ENCODE results near the gene HACD2. TPM values are rescaled to one million over a fixed set of nuclear protein-coding genes. Genes with fewer than 3 reads are reported as not detected.

The HACD2 gene
- total and polyA plus RNA-seq, 10 of the 15 experiments (the other 5 are each of a cell fraction or from before 2014, with no cell fraction given), result 9.1 to 30.0 (median 18.8) TPM

DNA sequence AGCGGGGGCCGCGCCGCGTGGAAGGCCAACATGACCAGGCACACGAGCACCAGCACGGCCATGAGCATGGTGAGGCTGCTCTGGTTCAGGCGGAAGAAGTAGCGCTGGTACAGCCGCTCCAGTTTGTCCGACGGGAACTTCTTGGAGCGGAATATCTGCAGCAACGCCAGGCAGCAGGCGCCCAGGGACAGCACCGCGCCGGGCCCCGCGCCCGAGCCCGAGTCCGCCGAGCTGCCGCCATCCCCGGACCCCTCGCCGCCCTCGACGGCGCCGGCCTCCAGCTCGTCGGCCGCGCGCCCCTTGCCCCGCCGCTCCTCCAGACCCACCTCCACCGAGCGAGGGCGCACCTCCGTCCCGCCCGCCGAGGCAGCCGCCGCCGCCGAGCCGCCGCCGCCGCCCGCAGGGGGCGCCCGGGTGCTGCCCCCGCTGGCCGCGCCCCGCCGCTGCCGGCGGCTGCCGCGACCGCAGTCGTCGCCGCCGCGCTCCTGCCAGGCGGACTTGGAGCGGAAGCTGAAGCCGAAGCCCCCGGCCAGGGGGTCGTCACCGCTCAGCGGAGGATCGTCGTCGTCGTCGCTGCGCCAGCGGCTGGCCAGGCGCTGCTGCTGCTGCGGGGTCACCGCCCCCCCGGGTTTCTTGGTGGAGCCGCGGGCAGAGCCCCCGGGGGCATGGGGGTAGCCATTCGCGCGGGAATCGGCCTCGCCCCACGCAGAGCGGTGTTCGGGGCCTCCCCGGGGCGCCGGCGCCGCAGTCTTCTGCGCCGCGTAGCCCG, 136.9 kb downstream of the HACD2 start:
- Histone ChIP-seq H3K9ac (ENCODE audit: control insufficient read depth, insufficient read depth, low read length) (no peak overlapping the region), H3K9me3 (replicated peaks; ENCODE audit: control insufficient read depth, insufficient read depth, low read length) (no peaks in the 10 kb centered on the region), H3K4me1 (ENCODE audit: control insufficient read depth, insufficient read depth, low read length) (no peaks in the 10 kb centered on the region), H3K4me2 (ENCODE audit: control insufficient read depth, insufficient read depth) (peak overlapping the region; percentile 55; the same call in 1 of the 2 replicates), H3K79me2 (ENCODE audit: control insufficient read depth, insufficient read depth, low read length) (no peaks in the 10 kb centered on the region), H3K27me3 (replicated peaks in 1 of 2; ENCODE audit: control insufficient read depth in 2 of 2, insufficient read depth in 2 of 2, low read length in 1 of 2) (peaks cover 1 to 17% of the 10 kb centered on the region in 2 experiments), H3K27ac (ENCODE audit: control insufficient read depth, insufficient read depth) (no peak overlapping the region), H3K36me3 (ENCODE audit: control insufficient read depth in 2 of 2, insufficient read depth in 2 of 2, low read length in 1 of 2) (no peaks in the 10 kb centered on the region), H3K4me3 (no peak overlapping the region), H4K20me1 (ENCODE audit: control insufficient read depth, insufficient read depth) (no peaks in the 10 kb centered on the region), H2AFZ (ENCODE audit: control insufficient read depth, low read depth, low read length) (no peak overlapping the region)
- ChIA-PET POLR2A (no interaction called here), SMC1A (ENCODE audit: uncharacterized antibody, unreplicated experiment) (no interaction called here), CTCF (interaction anchor here (1.1 kb wide), 1 partner anchor 16 kb away, joined by 4 read pairs; no protein-coding TSS in a partner anchor), RAD21 (ENCODE audit: unreplicated experiment) (no interaction called here)
- 43% methylated on average over 35 of the region's 110 CpGs for WGBS (ENCODE audit: insufficient coverage, insufficient replicate concordance, low lambda C conversion rate, missing lambda C conversion rate)
- no peak for TF ChIP-seq NR2C2 (IDR thresholded peaks at IDR 0.05; ENCODE audit: borderline replicate concordance, control insufficient read depth, insufficient read length, low read depth)
- TF ChIP-seq, protein P1, sequence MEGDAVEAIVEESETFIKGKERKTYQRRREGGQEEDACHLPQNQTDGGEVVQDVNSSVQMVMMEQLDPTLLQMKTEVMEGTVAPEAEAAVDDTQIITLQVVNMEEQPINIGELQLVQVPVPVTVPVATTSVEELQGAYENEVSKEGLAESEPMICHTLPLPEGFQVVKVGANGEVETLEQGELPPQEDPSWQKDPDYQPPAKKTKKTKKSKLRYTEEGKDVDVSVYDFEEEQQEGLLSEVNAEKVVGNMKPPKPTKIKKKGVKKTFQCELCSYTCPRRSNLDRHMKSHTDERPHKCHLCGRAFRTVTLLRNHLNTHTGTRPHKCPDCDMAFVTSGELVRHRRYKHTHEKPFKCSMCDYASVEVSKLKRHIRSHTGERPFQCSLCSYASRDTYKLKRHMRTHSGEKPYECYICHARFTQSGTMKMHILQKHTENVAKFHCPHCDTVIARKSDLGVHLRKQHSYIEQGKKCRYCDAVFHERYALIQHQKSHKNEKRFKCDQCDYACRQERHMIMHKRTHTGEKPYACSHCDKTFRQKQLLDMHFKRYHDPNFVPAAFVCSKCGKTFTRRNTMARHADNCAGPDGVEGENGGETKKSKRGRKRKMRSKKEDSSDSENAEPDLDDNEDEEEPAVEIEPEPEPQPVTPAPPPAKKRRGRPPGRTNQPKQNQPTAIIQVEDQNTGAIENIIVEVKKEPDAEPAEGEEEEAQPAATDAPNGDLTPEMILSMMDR (IDR thresholded peaks at IDR 0.05 in 2 of 3, conservative IDR thresholded peaks at IDR 0.05 in 1 of 3; ENCODE audit: control insufficient read depth in 2 of 3, extremely low read depth in 1 of 3, insufficient read depth in 1 of 3, low read depth in 3 of 3, low read length in 3 of 3), result peak in 1 of 3 experiments; percentile 8; a peak in 1 of 6 replicates
- ATAC-seq (peak; percentile 22; the same call in 2 of the 3 replicates), FAIRE-seq (no peak), DNase-seq (ENCODE audit: low read depth, low spot score) (no peak)
- BruUV-seq (replicated peaks), result no TSS peak
- in situ Hi-C loops (cut with MboI) (no loop called here), intact Hi-C loops (cut with micrococcal nuclease; ENCODE audit: unreplicated experiment) (loop anchor here (5.0 kb wide), 1 partner anchor 109 kb away; no protein-coding TSS in a partner anchor)

DNA sequence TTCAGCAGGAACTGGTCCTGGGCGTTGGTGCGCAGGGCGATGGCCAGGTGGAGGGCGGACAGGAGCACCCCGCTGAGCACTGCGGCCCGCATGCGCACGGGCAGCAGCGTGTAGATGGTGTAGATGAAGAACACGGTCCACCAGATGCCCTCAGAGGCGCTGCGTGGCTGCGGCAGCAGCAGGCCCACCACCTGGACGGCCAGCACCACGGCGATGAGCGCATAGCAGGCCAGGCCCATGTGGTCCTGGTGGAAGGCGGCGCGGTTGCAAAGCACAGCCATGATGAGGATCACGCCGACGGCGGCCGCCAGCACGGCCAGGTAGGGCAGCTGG, 137.5 kb downstream of the HACD2 start:
- Histone ChIP-seq H4K20me1 (ENCODE audit: control insufficient read depth, insufficient read depth) (no peaks in the 10 kb centered on the region), H3K27ac (ENCODE audit: control insufficient read depth, insufficient read depth) (no peak overlapping the region), H3K36me3 (ENCODE audit: control insufficient read depth in 2 of 2, insufficient read depth in 2 of 2, low read length in 1 of 2) (no peaks in the 10 kb centered on the region), H3K4me2 (ENCODE audit: control insufficient read depth, insufficient read depth) (no peak overlapping the region), H3K9ac (ENCODE audit: control insufficient read depth, insufficient read depth, low read length) (no peak overlapping the region), H3K9me3 (replicated peaks; ENCODE audit: control insufficient read depth, insufficient read depth, low read length) (no peaks in the 10 kb centered on the region), H2AFZ (ENCODE audit: control insufficient read depth, low read depth, low read length) (no peak overlapping the region), H3K4me1 (ENCODE audit: control insufficient read depth, insufficient read depth, low read length) (no peaks in the 10 kb centered on the region), H3K79me2 (ENCODE audit: control insufficient read depth, insufficient read depth, low read length) (no peaks in the 10 kb centered on the region), H3K4me3 (no peak overlapping the region), H3K27me3 (replicated peaks in 1 of 2; ENCODE audit: control insufficient read depth in 2 of 2, insufficient read depth in 2 of 2, low read length in 1 of 2) (peaks cover 1 to 17% of the 10 kb centered on the region in 2 experiments)
- FAIRE-seq (no peak), DNase-seq (ENCODE audit: low read depth, low spot score) (no peak), ATAC-seq (no peak)
- ChIA-PET SMC1A (ENCODE audit: uncharacterized antibody, unreplicated experiment) (no interaction called here), CTCF (interaction anchor here (1.1 kb wide), 1 partner anchor 16 kb away, joined by 4 read pairs; no protein-coding TSS in a partner anchor), POLR2A (no interaction called here), RAD21 (ENCODE audit: unreplicated experiment) (no interaction called here)
- TF ChIP-seq EP300 (IDR thresholded peaks at IDR 0.05; ENCODE audit: borderline replicate concordance in 1 of 2, control insufficient read depth in 1 of 2, low read depth in 2 of 2, low read length in 2 of 2) (no peak), MTA2 (IDR thresholded peaks at IDR 0.05; ENCODE audit: low read depth) (no peak), NR2C1 (IDR thresholded peaks at IDR 0.05) (no peak), ZNF384 (IDR thresholded peaks at IDR 0.05; ENCODE audit: borderline replicate concordance, low read depth, low read length) (no peak), ESRRA (IDR thresholded peaks at IDR 0.05; ENCODE audit: low read length) (no peak), STAT3 (IDR thresholded peaks at IDR 0.05; ENCODE audit: low read depth, low read length) (no peak), GABPA (IDR thresholded peaks at IDR 0.05; ENCODE audit: low read depth) (no peak), RAD51 (IDR thresholded peaks at IDR 0.05) (no peak), WRNIP1 (IDR thresholded peaks at IDR 0.05; ENCODE audit: borderline replicate concordance, low read depth, low read length) (no peak), NR2F1 (conservative IDR thresholded peaks at IDR 0.05) (no peak)
- 90% methylated on average over 27 of the region's 27 CpGs for WGBS (ENCODE audit: insufficient coverage, insufficient replicate concordance, low lambda C conversion rate, missing lambda C conversion rate)
- intact Hi-C loops (cut with micrococcal nuclease; ENCODE audit: unreplicated experiment) (loop anchor here (5.0 kb wide), 1 partner anchor 110 kb away; no protein-coding TSS in a partner anchor), in situ Hi-C loops (cut with MboI) (no loop called here)
- no TSS peak for BruUV-seq (replicated peaks)
